ENCODE results near the gene TPO. TPM values are rescaled to one million over a fixed set of nuclear protein-coding genes. Genes with fewer than 3 reads are reported as not detected.
"Not testable (repeated sequence)": the region's sequence is repeated elsewhere in the genome, so short reads cannot be mapped to it uniquely, and the experiment has no call there.

The TPO gene
- total RNA-seq, 2 donors from 2014 or later = 1.5 to 4.3 TPM

DNA sequence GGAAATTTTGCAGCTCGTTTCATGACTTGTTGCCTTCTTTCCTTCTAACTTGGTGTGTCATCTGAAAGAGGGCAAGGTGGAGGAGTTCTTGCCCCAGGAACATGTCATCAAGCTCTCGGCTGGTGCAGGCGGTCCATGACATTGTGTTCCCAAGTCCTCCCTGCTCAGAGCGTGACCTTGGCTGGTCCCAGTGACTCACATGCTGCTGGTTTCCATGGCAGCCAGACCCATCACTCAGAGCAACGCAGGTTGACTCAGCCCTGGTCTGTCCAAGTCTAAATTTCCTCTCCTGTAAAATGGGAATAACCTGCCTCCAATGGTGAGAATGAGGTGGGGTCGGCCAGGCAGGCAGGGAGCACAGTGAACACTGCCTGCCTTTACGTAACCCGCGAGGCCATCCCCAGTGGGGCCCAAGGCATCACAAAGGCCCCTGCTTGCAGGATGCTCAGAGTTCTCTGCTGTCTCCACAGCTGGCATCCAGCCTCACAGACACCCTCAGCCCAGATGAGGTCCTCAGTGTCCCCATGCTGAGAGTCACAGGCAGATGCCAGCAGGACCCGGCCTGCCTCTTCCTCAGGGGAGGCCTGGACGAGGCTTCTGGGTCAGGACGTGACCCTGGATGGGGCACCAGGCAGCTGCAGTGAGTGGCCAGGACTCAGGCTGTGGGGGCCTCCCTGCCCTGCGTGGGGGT is 143.7 kb downstream of the TPO start:
- DNase-seq (no peak), ATAC-seq (no peak)
- intact Hi-C loops (cut with DNase I, micrococcal nuclease) = no loop called here

DNA sequence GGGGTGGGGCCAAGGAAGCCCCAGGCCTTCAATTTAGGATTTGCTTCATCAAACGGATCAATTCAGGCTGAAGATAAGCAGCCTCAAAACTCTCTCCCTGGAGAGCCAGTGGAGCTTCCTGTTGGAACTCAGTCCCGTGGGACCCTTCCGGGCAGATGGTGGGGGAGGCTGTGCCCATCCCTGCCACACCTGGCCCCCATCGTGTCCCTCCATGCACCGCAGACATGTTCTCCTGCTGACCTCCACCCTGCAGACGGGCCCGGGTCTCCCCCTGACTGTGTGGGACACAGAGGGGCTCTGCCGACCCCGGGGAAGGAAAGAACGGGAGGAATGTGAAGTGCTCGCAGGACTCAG is 144.2 kb downstream of the TPO start:
- DNase-seq (no peak), ATAC-seq (no peak)
- intact Hi-C loops (cut with DNase I, micrococcal nuclease) = no loop called here

DNA sequence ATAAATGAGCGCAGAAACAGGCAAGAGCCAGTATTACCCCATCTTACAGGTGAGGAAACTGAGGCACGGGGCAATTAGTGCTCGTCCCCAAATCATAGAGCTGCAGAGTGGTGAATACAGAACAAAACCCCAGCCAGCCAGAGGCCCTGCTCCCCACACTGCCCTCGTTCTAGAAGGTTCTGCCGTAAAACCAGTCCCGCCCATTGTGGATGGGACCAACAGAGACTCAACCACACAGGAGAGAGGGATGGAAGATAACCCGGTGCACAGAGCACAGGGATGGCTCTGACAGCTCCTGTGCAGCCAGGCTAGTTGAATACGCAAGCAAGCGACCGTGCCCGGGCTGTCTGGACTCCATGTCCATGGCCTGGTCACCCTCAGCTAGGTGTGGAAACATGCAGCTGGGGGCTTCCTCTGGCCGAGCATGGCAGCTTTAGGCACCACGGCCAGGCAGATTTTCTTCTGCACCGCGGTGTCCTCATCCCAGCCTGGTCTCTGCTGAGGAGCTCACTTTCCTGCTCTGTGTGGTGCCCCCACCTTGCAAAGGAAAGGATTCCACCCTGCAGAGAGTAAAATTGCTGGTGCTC is 146.4 kb downstream of the TPO start:
- intact Hi-C loops (cut with DNase I, micrococcal nuclease) = no loop called here
- ATAC-seq (no peak), DNase-seq (no peak)

DNA sequence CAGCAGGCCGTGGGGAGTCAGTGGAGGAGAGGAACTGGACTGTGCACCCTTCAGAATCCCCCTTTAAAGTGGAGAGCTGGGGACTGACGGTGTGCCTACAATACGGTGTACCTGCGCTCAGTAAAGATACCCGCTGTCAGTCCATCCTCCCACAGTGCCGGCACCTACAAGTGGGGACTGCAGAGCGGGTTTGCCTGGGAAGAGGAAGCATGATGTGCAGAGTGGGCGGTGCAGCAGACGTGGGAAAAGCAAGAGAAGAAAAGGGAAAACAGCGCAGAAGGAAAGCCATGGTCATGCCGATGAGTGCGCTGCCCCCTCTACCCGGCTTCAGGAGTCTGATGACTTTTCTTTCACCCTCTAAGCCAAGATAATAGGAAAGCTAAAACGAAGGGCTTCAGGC is 148.0 kb downstream of the TPO start:
- DNase-seq = no peak
- ATAC-seq = no peak
- intact Hi-C loops (cut with DNase I, micrococcal nuclease) = no loop called here

DNA sequence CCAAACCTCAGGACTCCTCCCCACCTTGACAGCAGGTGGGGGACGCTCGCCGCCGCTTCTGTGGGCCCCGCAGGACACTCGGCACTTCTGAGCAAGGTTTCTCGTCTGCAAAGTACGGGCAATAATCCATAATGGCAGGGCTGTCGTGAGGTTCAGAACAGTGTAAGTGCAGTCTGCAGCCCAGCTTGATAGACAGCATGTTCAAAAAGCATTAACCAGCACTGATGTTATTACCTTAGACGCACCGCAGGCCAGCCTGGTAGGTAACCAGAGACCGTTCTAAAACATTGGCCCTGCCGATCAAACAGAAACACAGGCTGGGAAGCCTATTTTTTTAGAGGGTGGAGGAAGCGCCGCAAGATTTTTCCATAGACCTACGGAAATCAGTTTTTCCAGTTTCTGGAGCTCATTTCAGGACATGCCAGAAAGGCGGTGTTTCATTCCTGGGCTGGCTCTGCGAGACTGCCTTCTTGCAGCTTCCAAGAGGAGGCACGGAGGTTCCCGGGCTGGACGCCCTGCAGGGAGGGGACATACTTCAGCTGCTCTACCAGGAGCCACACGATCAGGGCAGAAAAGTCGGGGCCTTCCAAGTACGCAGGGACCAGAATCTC is 148.7 kb downstream of the TPO start:
- DNase-seq (no peak), ATAC-seq (no peak)
- intact Hi-C loops (cut with DNase I, micrococcal nuclease) = no loop called here

DNA sequence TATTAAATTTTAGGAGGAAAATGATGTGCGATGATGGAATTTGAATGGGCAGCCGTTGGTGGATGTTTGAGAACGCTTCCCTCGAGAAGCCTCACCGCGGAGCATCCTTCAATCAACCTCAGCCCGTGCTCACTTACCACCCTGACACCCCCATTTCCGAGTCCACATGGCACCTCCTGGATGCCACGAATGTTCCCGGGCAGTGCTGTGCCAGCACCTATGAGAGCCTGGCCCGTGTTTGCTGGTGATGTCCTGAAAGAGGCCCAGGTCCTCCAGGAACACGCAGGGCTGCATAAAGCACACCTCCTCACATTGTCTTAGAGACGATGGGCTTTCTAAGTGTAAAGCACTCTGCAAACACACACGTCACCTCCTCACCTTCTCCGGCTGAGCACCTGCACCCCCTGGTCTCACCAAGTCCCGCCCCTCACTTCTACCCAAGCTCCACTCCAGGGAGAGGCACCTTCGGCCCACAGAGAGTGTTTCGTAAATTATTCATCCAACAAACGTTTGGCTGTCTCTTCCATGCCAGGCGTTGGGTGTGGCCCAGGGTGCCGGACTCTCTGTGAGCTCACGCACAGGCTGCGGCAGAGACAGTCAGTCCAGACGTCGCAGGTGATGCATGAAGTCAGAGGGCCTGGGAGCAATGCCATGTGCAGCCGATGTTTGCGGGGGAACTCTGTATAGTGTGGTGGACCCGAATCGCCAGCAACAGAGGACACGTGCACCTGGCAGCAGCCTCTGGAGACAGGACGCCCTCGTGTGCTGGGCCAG is 150.0 kb downstream of the TPO start:
- intact Hi-C loops (cut with DNase I, micrococcal nuclease) = no loop called here
- ATAC-seq (no peak), DNase-seq (no peak)

DNA sequence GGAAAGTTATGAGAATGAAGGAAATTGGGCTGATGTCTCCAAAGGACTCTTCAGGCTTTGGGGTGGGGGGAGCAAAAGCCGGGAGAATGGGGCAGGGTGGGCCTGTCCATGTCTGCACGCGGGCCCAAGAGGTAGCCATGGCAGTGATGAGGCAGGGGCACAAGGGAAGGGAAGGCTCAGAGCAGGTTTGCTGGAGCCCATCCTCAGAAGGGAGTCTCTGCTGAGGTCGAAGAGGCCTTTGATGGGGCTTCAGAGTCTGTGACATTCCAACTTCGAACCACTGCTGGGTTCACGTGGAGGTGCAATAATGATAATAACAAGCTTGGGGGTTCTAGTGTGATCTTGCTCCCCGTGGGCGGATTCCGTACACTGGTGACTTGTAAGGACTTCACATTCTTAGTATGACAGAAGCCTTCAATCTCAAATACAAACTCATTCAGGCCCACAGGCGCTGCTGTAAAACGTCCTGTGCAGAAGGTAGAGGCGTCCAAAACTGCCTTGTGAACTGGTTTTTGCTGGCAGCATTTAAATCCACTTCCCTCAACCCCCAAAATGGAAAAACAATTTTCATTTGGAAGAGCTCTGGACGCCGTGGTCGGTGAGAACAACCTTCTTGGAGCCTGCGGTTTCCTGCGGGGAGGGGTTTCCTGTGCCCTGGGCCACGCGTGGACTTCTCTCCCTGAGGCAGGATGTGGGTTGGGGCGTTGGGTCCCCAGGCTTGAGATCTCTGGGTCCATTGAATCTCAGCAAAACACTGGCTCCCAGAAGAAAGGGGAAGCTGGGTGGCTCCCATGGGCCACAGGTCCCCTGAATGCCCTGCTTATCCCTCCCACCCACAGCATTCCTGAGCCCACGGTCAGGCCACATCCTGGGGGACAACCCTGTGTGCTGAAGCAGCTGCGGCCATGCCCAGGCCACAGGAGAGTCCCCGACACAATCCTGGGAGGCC is 151.0 kb downstream of the TPO start:
- DNase-seq (no peak), ATAC-seq (no peak)
- intact Hi-C loops (cut with DNase I, micrococcal nuclease) = no loop called here

DNA sequence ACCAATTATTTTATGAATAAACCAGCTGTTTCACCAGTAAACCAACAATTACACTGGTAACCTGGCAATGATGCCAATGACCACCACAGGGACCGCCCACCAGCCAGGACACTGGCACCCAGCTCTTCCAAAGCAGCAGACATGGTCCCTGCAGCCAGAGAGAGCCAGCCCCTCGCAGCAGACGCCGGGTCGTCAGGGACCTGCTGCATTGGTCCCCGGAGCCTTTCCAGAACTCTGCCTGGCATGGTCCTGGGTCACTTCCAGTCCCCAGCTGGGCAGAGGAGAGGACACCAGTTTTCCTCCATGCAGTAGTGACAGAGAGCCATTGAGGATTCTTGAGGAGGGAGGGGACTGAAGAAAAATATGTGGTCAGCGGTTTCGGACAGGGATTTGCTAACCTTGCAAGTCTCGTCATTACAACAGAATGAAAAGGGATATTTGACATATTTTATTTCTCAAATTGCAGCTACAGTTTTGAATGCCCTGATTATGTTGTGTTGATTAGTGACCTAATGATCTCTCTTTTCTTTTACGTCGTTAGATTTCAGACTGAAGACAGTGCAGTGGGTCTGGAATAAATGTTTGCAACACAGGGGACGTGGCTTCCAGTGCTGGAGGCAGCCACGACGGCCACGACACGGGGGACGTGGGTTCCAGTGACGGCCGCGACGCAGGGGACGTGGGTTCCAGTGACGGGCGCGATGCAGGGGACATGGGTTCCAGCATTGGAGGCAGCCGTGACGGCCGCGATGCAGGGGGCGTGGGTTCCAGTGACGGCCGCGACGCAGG is 154.5 kb downstream of the TPO start:
- intact Hi-C loops (cut with DNase I, micrococcal nuclease) = no loop called here
- ATAC-seq = no peak
- DNase-seq = no peak

DNA sequence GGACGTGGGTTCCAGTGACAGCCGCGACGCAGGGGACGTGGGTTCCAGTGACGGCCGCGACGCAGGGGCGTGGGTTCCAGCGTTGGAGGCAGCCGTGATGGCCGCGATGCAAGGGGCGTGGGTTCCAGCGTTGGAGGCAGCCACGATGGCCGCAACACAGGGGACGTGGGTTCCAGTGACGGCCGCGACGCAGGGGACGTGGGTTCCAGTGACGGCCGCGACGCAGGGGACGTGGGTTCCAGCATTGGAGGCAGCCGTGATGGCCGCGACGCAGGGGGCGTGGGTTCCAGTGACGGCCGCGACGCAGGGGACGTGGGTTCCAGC is 155.0 kb downstream of the TPO start:
- DNase-seq; intact Hi-C loops (cut with DNase I, micrococcal nuclease); ATAC-seq: not testable (repeated sequence)

DNA sequence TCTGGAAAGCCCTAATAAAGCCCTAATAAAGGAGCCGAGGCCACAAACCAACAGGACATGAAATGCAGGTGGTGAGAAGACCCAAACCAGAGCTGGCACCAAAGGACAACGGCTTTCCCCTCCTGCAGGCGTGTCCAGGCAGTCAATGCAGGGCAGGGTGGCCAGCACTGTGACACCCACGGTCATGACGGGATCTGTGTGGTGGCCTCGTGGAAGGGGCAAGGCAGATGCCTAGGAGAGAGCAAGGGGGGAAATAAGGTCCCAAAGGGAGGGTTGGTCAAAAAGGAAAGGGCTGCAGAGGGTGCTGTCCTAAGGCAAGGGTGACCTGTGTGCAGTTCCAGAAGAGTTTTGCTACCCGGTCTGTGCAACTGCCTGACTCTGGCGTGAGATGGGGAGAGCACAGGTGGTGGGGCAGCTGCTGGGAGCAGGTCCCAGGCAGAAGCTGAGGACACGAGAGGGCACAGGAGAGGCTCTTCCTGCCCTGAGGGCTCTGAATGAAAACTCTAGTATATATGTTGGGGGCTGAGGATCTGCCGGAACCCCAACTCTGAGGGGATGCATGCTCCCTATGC is 156.7 kb downstream of the TPO start:
- DNase-seq = no peak
- intact Hi-C loops (cut with DNase I, micrococcal nuclease) = no loop called here
- ATAC-seq = no peak

DNA sequence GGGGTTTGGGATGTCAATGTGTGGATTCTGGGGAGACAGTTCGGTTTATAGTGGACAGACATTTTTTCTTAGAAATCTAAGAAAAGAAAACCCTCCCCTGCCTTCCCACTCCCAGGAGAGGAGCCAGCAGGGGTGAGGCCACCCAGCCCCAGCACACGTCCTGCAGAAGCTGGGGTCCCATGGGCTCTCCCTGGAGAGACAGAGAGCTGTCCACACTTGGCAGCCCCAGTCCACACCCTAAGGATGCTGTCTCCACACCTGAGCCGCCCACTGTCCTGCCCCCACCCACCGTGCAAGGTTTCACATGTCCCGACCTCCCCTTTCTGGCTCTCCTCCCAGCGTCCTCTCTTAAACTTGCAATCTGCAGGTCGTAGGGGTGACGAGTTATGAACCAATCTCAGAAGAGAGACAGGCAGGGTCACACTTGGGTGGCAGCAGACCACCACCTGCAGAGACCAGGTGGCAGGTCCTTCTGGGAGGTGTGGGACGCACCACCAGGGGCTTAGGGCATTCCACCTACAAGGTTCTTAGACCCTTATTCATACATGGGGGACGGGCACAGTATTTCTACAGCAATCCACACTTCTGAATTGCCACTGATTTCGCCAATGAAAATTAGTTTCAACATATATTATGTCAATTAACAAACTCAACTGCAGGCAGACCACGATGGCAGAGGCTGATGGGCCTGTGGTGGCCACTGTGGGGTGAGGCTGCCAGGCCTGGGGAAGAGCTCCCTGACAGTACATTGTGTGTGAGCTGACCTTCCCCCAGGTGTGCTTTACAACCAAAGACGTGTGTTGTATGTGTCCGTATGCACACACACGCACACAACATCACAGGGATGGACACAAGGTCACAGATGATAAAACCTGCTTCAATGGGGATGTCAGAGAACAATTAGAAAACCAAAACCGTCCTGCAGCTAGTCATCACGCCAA is 158.5 kb downstream of the TPO start:
- no peak for DNase-seq
- intact Hi-C loops (cut with DNase I, micrococcal nuclease) = no loop called here
- no peak for ATAC-seq

DNA sequence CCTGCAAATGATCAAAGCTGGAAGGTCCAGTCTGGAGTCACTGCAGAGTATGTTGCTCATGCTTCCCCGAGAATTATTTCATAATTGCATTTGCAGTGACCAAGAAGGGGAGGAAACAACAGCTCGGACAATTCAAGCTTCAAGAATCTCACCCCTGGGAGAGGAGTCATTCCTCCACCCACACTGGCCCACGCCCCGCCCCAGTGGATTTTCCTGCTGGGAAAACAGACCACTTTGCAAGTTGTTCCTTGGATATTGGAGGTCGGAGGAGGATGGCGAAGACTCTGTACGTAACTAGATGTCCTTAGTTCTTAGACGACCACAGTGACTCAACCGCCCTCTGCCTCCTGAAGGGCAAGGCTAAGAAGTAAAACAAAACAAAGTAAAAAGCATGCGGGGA is 159.4 kb downstream of the TPO start:
- DNase-seq = no peak
- ATAC-seq = no peak
- intact Hi-C loops (cut with DNase I, micrococcal nuclease) = no loop called here

DNA sequence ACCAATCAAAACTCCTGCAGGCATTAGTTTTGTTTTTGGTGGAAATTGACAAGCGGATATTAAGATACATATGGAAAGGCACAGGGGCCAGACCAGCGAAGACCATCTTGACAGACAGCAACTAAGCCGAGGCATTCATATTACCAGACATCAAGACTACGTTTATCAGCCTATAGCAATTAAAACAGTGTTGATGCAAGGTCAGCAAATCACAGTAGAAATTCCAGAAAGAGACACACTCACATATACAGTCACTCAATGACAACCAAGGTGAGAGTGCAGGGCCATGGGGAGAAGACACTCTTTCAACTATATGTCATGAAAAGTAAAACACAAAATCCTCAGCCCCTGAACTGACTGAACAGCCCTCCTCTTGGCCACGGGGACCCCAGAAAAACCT is 164.6 kb downstream of the TPO start:
- intact Hi-C loops (cut with DNase I, micrococcal nuclease) = no loop called here
- ATAC-seq (no peak), DNase-seq (no peak)

DNA sequence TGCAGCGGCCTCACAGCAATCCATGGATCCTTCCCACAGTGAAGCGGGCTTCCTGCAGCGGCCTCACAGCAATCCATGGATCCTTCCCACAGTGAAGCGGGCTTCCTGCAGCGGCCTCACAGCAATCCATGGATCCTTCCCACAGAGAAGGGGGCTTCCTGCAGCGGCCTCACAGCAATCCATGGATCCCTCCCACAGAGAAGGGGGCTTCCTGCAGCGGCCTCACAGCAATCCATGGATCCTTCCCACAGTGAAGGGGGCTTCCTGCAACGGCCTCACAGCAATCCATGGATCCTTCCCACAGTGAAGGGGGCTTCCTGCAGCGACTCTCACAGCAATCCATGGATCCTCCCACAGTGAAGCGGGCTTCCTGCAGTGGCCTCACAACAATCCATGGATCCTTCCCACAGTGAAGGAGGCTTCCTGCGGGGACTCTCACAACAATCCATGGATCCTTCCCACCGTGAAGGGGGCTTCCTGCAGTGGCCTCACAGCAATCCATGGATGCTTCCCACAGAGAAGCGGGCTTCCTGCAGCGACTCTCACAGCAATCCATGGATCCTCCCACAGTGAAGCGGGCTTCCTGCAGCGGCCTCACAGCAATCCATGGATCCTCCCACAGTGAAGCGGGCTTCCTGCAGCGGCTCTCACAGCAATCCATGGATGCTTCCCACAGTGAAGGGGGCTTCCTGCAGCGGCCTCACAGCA is 168.1 kb downstream of the TPO start:
- ATAC-seq; intact Hi-C loops (cut with DNase I, micrococcal nuclease): not testable (repeated sequence)
- peak in 1 of 2 donors; percentile 5 for DNase-seq

DNA sequence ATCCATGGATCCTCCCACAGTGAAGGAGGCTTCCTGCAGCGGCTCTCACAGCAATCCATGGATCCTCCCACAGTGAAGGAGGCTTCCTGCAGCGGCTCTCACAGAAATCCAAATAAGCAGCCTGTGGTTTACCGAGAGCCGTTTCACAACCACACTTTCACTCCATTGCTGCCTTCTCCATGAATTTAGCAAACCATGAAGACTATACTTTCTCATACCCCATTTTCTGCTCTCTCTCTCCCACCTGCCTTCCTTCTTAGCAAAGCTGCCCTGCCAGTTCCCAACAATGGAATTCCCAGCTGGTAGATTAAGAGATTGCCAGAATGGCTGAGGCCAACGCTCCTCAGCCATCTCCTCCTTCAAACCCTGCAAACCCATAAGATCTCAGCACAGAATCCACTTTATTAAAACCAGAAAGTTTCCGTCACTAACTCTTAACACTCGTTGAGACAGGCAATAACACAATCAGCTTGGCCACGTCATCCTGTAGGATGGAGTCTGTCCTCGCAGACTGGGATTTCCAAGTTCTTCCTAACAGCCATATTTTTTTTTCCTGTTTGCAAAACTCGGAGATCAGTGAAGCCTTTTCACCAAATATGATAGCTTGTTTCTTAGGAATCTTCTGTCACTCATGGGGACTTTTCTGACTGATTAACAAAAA is 168.8 kb downstream of the TPO start:
- intact Hi-C loops (cut with DNase I, micrococcal nuclease) = no loop called here
- DNase-seq = no peak
- no peak for ATAC-seq

DNA sequence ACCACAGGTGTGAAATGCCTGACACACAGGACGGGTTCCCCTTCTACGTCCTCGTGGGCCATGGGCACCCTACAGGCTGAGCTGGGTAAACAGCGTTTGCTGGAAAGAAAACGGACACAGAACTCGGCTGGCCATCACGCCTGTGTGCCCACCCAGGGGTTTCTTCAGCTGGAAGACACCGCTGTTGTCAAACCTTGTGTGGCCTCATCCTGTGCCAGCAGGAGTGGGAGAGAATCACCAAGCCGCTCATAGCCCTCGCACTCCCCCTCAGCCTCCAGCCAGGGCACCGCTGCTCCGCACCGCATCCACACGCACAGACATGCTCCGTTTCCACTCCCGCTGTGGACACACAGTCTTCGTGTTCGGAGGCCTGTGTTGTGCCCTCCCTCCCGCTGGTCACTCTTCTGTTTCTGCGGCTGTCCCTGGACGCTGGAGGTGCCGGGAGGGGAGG is 169.7 kb downstream of the TPO start:
- intact Hi-C loops (cut with DNase I, micrococcal nuclease) = no loop called here
- ATAC-seq (no peak), DNase-seq (peak in 1 of 2 donors; percentile 15)

Measured in left colon (tissue), 2 donors.